WI38 (cell line): ENCODE measurements around the gene CCL4.
"Not testable (repeated sequence)": the region's sequence is repeated elsewhere in the genome, so short reads cannot be mapped to it uniquely, and the experiment has no call there.

Experiments used
- H3K4me3 ChIP-seq: 2 replicates; pipeline ENCODE4 v1.5.1; 2011; ENCODE audit warnings: low read depth, mild to moderate bottlenecking, control low read depth, low read length
- CTCF ChIP-seq: IDR thresholded peaks from 2 replicates; pipeline ENCODE4 v1.5.1; 2012; ENCODE audit warnings: low read depth, mild to moderate bottlenecking, control low read depth, low read length

The CCL4 gene

GRCh38 chr17:36107660-36108059 is 4.0 kb downstream of the CCL4 start:
- H3K4me3 ChIP-seq = no peak overlapping the region
- no peak for TF ChIP-seq CTCF

GRCh38 chr17:36108265-36108664 is 4.6 kb downstream of the CCL4 start:
- not testable (repeated sequence) for H3K4me3 ChIP-seq

- no peak for TF ChIP-seq CTCF
- H3K4me3 ChIP-seq = no peak overlapping the region
Measured at GRCh38 chr17:36111068-36111490, 7.5 kb downstream of the CCL4 start.

GRCh38 chr17:36112572-36112971 is 8.9 kb downstream of the CCL4 start:
- no peak overlapping the region for H3K4me3 ChIP-seq
- TF ChIP-seq CTCF = no peak

- not testable (repeated sequence) for H3K4me3 ChIP-seq
Measured at GRCh38 chr17:36113131-36113530, 9.5 kb downstream of the CCL4 start.

GRCh38 chr17:36114971-36115648 is 11.5 kb downstream of the CCL4 start:
- not testable (repeated sequence) for H3K4me3 ChIP-seq

GRCh38 chr17:36115649-36115977 is 12.0 kb downstream of the CCL4 start:
- H3K4me3 ChIP-seq = not testable (repeated sequence)

GRCh38 chr17:36117505-36118382 is 14.1 kb downstream of the CCL4 start:
- TF ChIP-seq CTCF = no peak
- no peak overlapping the region for H3K4me3 ChIP-seq

GRCh38 chr17:36118477-36119353 is 15.1 kb downstream of the CCL4 start:
- H3K4me3 ChIP-seq = no peak overlapping the region

More at GRCh38 chr17:36118477-36119353, 15.1 kb downstream of the CCL4 start:
- TF ChIP-seq CTCF = no peak
